ENCODE data around the gene ZNF728.
"Not testable (repeated sequence)": the region's sequence is repeated elsewhere in the genome, so short reads cannot be mapped to it uniquely, and the experiment has no call there.

ZNF728 gene

DNA sequence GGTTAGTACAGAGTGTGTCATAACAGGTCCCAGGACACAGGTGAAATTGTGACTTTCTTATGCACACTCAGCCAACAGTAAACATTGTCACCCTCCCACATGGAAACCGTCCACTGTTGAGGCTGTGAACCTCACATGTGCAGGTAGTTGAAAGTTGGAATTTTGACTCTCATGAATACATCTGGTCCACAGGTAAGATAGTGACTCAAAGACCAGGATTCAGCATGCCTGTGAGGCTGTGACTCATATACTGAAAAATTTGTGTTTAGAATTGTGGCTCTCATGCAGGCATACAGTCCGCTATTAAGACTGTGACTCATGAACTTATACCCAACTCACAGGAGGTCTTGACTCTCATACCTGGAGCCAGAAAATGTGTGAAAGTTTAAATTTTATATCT lies 67.8 kb downstream of the ZNF728 start:
- Histone ChIP-seq H3K27ac (ENCODE audit: insufficient read depth, low read length, poor library complexity, severe bottlenecking) (no peak overlapping the region), H3K4me3 (ENCODE audit: insufficient read depth, low read depth, low read length, poor library complexity, severe bottlenecking) (no peak overlapping the region), H3K36me3 (ENCODE audit: control insufficient read depth, insufficient read depth, low read length) (no peaks in the 10 kb centered on the region), H3K9me3 (ENCODE audit: control insufficient read depth, low read length) (no peaks in the 10 kb centered on the region), H3K4me1 (ENCODE audit: control insufficient read depth, insufficient read depth, low read length, poor library complexity, severe bottlenecking) (no peaks in the 10 kb centered on the region), H3K27me3 (replicated peaks; ENCODE audit: control insufficient read depth, insufficient read depth, low read length, poor library complexity, severe bottlenecking) (no peaks in the 10 kb centered on the region)
- no peak for DNase-seq

DNA sequence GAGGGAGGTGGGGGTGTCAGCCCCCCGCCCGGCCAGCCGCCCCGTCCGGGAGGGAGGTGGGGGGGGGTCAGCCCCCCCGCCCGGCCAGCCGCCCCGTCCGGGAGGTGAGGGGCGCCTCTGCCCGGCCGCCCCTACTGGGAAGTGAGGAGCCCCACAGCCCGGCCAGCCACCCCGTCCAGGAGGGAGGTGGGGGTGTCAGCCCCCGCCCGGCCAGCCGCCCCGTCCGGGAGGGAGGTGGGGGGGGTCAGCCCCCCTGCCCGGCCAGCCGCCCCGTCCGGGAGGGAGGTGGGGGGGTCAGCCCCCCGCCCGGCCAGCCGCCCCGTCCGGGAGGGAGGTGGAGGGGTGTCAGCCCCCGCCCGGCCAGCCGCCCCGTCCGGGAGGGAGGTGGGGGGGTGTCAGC lies 75.4 kb downstream of the ZNF728 start:
- not testable (repeated sequence) for H3K27ac ChIP-seq (ENCODE audit: insufficient read depth, low read length, poor library complexity, severe bottlenecking); H3K4me3 ChIP-seq (ENCODE audit: insufficient read depth, low read depth, low read length, poor library complexity, severe bottlenecking); H3K4me1 ChIP-seq (ENCODE audit: control insufficient read depth, insufficient read depth, low read length, poor library complexity, severe bottlenecking); H3K27me3 ChIP-seq (replicated peaks; ENCODE audit: control insufficient read depth, insufficient read depth, low read length, poor library complexity, severe bottlenecking); H3K9me3 ChIP-seq (ENCODE audit: control insufficient read depth, low read length); DNase-seq; H3K36me3 ChIP-seq (ENCODE audit: control insufficient read depth, insufficient read depth, low read length)

DNA sequence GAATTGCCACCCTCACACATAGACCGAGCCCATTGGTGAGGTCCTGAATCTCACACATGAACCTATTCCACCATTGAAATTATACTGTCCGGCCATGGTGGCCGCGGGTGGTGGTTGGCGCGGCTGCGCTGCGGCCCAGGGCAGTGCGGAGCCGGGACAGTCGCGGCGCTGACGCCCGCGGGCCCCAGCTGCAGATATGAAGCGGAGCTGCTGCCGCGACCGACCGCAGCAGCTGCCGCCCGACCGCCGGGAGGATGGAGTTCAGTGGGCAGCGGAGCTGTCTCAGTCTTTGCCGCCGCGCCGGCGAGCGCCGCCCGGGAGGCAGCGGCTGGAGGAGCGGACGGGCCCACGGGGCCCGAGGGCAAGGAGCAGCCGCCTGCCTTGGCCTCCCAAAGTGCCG lies 77.8 kb downstream of the ZNF728 start:
- H3K36me3 ChIP-seq (ENCODE audit: control insufficient read depth, insufficient read depth, low read length); H3K9me3 ChIP-seq (ENCODE audit: control insufficient read depth, low read length); H3K4me3 ChIP-seq (ENCODE audit: insufficient read depth, low read depth, low read length, poor library complexity, severe bottlenecking); H3K27me3 ChIP-seq (replicated peaks; ENCODE audit: control insufficient read depth, insufficient read depth, low read length, poor library complexity, severe bottlenecking); DNase-seq; H3K4me1 ChIP-seq (ENCODE audit: control insufficient read depth, insufficient read depth, low read length, poor library complexity, severe bottlenecking); H3K27ac ChIP-seq (ENCODE audit: insufficient read depth, low read length, poor library complexity, severe bottlenecking): not testable (repeated sequence)
